Parathyroid adenoma (tissue), 2 donors: ENCODE measurements around the gene CAMTA1.

ENCODE experiments used
- H2AFZ ChIP-seq: fragments of 300-600 bp; sonication (generic); one replicate; pipeline ENCODE4 v1.7.0; 2017; ENCODE audit warnings: antibody characterized with exemption, mild to moderate bottlenecking
- H3K27ac ChIP-seq: fragments of 300-600 bp; sonication (generic); one replicate; pipeline ENCODE4 v1.7.0; 2017
- H3K27me3 ChIP-seq: fragments of 300-600 bp; sonication (generic); one replicate; pipeline ENCODE4 v1.7.0; 2017; ENCODE audit warnings: low read length; ENCODE audit not compliant: control insufficient read depth, insufficient read depth
- H3K36me3 ChIP-seq: fragments of 300-600 bp; sonication (generic); one replicate; pipeline ENCODE4 v1.7.0; 2017; ENCODE audit warnings: low read length; ENCODE audit not compliant: control insufficient read depth, insufficient read depth
- H3K4me1 ChIP-seq: fragments of 300-600 bp; sonication (generic); one replicate; pipeline ENCODE4 v1.7.0; 2017; ENCODE audit warnings: control low read depth
- H3K4me2 ChIP-seq: fragments of 300-600 bp; sonication (generic); one replicate; pipeline ENCODE4 v1.7.0; 2017; ENCODE audit warnings: low read length
- H3K4me3 ChIP-seq: fragments of 300-600 bp; sonication (generic); one replicate; pipeline ENCODE4 v1.7.0; 2017; ENCODE audit warnings: low read depth, low read length
- H3K79me2 ChIP-seq: fragments of 300-600 bp; sonication (generic); one replicate; pipeline ENCODE4 v1.7.0; 2017; ENCODE audit warnings: control low read depth
- H3K9ac ChIP-seq: fragments of 300-600 bp; sonication (generic); one replicate; pipeline ENCODE4 v1.7.0; 2017; ENCODE audit warnings: mild to moderate bottlenecking
- H3K9me3 ChIP-seq: fragments of 300-600 bp; sonication (generic); one replicate; pipeline ENCODE4 v1.7.0; 2017; ENCODE audit warnings: low read length; ENCODE audit not compliant: control insufficient read depth
- TF ChIP-seq, protein P1 (sequence below): fragments of 300-600 bp; sonication (generic); IDR thresholded peaks from one replicate; pipeline ENCODE4 v1.7.0; 2017; ENCODE audit warnings: antibody characterized with exemption, mild to moderate bottlenecking
- donor health status: primary hyperparathyroidism.

Gene CAMTA1

DNA sequence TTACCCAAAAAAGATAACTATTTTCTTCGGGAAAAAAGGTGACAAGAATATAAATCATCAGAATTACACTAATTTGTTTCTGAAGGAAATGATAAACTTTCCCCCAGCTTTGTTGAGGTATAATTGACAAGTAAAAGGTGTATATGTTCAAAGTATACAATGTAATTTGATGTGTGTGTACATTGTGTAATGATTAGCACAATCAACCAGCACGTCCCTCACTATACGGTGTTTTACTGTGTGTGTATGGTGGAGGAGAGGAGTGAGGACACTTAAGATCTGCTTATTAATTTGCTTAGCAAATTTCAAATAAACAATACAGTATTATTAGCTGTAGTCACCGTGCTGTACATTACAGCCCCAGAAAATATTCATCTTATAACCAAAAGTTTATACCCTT lies 77.7 kb downstream of the CAMTA1 start:
- Histone ChIP-seq H3K4me3 (no peak overlapping the region), H2AFZ (no peak overlapping the region), H3K27ac (no peak overlapping the region), H3K27me3 (no peaks in the 10 kb centered on the region), H3K4me1 (peaks cover under 1% of the 10 kb centered on the region), H3K9ac (no peak overlapping the region), H3K79me2 (peaks cover 4% of the 10 kb centered on the region), H3K4me2 (no peak overlapping the region), H3K36me3 (no peaks in the 10 kb centered on the region), H3K9me3 (no peaks in the 10 kb centered on the region)
- TF ChIP-seq, protein P1, sequence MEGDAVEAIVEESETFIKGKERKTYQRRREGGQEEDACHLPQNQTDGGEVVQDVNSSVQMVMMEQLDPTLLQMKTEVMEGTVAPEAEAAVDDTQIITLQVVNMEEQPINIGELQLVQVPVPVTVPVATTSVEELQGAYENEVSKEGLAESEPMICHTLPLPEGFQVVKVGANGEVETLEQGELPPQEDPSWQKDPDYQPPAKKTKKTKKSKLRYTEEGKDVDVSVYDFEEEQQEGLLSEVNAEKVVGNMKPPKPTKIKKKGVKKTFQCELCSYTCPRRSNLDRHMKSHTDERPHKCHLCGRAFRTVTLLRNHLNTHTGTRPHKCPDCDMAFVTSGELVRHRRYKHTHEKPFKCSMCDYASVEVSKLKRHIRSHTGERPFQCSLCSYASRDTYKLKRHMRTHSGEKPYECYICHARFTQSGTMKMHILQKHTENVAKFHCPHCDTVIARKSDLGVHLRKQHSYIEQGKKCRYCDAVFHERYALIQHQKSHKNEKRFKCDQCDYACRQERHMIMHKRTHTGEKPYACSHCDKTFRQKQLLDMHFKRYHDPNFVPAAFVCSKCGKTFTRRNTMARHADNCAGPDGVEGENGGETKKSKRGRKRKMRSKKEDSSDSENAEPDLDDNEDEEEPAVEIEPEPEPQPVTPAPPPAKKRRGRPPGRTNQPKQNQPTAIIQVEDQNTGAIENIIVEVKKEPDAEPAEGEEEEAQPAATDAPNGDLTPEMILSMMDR, result no peak

DNA sequence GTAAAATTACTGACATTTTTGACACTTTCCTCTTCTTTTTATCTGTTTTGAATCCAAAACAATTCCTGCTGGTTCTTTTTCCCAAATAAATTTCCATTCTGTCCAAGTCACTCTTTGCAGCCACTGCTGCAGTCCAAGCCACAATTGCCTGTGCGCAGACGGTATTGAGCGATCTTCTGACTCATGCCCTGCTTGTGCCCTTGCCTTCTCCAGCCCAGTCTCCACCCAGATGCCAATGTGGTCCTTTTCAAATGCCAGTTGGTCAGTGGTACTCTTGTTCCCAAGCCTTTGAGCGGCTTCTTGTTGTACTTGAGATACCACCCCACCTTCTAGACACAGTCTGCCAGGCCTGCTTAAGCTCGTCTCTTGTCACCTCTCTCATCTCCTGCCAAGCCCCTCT lies 78.9 kb downstream of the CAMTA1 start:
- no peaks in the 10 kb centered on the region for H3K36me3 ChIP-seq
- H2AFZ ChIP-seq, result no peak overlapping the region
- H3K9me3 ChIP-seq, result no peaks in the 10 kb centered on the region
- H3K4me1 ChIP-seq, result peaks cover 8% of the 10 kb centered on the region
- H3K4me2 ChIP-seq, result no peak overlapping the region
- no peaks in the 10 kb centered on the region for H3K27me3 ChIP-seq
- H3K4me3 ChIP-seq, result no peak overlapping the region
- TF ChIP-seq, protein P1, result no peak
- peaks cover 4% of the 10 kb centered on the region for H3K79me2 ChIP-seq
- no peak overlapping the region for H3K9ac ChIP-seq
- no peak overlapping the region for H3K27ac ChIP-seq

DNA sequence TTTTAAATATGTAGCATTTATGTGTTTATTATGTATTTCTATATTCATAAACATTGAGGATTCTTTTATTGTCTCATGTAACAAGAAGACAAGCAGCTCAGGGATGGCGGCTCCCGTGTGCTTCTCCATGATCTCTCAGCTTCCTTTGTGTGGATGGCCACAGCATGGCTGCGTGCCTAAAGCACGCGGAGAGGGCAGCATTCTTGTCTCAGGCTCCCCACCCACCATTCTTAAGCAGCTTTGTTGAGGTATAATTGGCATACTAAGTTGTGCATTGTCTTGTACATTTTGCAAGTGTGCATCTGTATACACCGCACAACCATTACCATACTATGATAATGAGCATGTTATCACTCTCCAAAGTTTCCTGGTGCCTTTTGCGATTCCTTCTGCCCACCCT lies 81.6 kb downstream of the CAMTA1 start:
- TF ChIP-seq, protein P1, result no peak
- no peaks in the 10 kb centered on the region for H3K36me3 ChIP-seq
- H3K9ac ChIP-seq, result no peak overlapping the region
- no peaks in the 10 kb centered on the region for H3K27me3 ChIP-seq
- H3K27ac ChIP-seq, result no peak overlapping the region
- no peaks in the 10 kb centered on the region for H3K9me3 ChIP-seq
- H3K4me1 ChIP-seq, result peaks cover 8% of the 10 kb centered on the region
- H3K4me3 ChIP-seq, result no peak overlapping the region
- no peaks in the 10 kb centered on the region for H3K79me2 ChIP-seq
- H3K4me2 ChIP-seq, result no peak overlapping the region
- no peak overlapping the region for H2AFZ ChIP-seq

DNA sequence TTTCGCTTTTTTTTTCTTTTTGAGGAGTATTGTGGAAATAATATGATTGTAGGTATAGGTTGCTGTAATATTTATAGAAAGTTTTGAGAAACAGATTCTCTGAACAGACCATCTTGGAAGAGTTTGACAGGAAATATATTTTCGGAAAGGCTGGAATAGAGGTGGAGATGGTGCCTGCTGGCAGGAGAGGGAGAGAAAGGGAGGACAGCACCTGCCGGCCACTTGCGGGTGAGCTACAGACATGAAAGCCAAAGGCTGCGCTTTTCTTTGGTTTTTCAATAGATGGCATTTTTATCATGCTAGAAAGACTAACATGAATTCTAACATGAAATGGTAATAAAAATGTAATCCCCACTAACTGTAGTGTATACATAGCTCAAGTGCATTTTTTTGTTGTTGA lies 82.1 kb downstream of the CAMTA1 start:
- Histone ChIP-seq H3K27ac (no peak overlapping the region), H3K9ac (no peak overlapping the region), H3K4me2 (no peak overlapping the region), H3K36me3 (no peaks in the 10 kb centered on the region), H3K27me3 (no peaks in the 10 kb centered on the region), H3K9me3 (no peaks in the 10 kb centered on the region), H3K79me2 (no peaks in the 10 kb centered on the region), H3K4me1 (peaks cover 8% of the 10 kb centered on the region), H3K4me3 (no peak overlapping the region), H2AFZ (no peak overlapping the region)
- TF ChIP-seq, protein P1, result no peak
